Upper lobe of left lung (tissue), 4 donors: ENCODE data around the gene ATP2A3.

Experiments
- EP300 ChIP-seq, 4 donors: sonication (generic); formaldehyde crosslinking; IDR thresholded peaks; one replicate each; pipeline ENCODE4 v1.5.1; 2017; ENCODE audit warnings: antibody characterized with exemption in 4 of 4, control low read depth in 2 of 4
- POLR2A ChIP-seq, 4 donors: fragments of 450-650 bp; IDR thresholded peaks; one replicate each; pipeline ENCODE4 v1.5.1; 2016 to 2017; ENCODE audit warnings: antibody characterized with exemption in 4 of 4, mild to moderate bottlenecking in 2 of 4
- POLR2AphosphoS5 ChIP-seq, 2 donors: sonication (generic); formaldehyde crosslinking; IDR thresholded peaks; one replicate each; pipeline ENCODE4 v1.5.1; 2017; ENCODE audit warnings: antibody characterized with exemption in 2 of 2
- TF ChIP-seq, protein P1 (sequence below), 6 experiments: fragments of 450-650 bp in 4 of 6; fragments of 200-600 bp in 2 of 6; sonication (generic) in 2 of 6; IDR thresholded peaks; one replicate each; pipeline ENCODE4 v1.5.1; 2016 to 2019; ENCODE audit warnings: antibody characterized with exemption in 6 of 6

DNA sequence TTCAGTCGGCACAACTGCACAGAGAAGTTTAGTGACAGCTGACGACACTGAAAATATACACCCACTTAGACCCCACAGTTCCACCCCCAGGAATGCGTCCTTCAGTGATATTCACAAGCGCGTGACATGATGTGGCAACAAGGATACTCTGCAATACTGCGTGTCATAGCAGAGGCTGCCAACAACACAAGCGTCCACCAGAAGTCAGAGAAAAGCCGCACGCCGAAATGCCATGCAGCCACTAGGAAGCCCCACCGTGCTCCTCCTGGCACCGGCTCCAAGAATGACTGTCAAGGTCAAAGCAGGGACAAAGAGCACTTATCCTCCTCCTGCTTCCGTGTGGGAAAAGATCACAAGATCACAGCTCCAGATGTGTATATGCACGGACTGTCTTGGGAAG is 3.5 kb downstream of the ATP2A3 start:
- TF ChIP-seq, protein P1, sequence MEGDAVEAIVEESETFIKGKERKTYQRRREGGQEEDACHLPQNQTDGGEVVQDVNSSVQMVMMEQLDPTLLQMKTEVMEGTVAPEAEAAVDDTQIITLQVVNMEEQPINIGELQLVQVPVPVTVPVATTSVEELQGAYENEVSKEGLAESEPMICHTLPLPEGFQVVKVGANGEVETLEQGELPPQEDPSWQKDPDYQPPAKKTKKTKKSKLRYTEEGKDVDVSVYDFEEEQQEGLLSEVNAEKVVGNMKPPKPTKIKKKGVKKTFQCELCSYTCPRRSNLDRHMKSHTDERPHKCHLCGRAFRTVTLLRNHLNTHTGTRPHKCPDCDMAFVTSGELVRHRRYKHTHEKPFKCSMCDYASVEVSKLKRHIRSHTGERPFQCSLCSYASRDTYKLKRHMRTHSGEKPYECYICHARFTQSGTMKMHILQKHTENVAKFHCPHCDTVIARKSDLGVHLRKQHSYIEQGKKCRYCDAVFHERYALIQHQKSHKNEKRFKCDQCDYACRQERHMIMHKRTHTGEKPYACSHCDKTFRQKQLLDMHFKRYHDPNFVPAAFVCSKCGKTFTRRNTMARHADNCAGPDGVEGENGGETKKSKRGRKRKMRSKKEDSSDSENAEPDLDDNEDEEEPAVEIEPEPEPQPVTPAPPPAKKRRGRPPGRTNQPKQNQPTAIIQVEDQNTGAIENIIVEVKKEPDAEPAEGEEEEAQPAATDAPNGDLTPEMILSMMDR (IDR thresholded peaks at IDR 0.05): no peak
- peak in 1 of 4 donors; percentile 40 for TF ChIP-seq POLR2A (IDR thresholded peaks at IDR 0.05)
- peak; percentile 32 to 59 for TF ChIP-seq POLR2AphosphoS5 (IDR thresholded peaks at IDR 0.05)
- TF ChIP-seq EP300 (IDR thresholded peaks at IDR 0.05): peak in 1 of 4 donors; percentile 58
